ENCODE measurements around the gene AVEN. TPM values are rescaled to one million over a fixed set of nuclear protein-coding genes. Genes with fewer than 3 reads are reported as not detected.
"Not testable (repeated sequence)": the region's sequence is repeated elsewhere in the genome, so short reads cannot be mapped to it uniquely, and the experiment has no call there.

Gene AVEN
- polyA plus RNA-seq, 1 experiment, result 22.2 TPM

DNA sequence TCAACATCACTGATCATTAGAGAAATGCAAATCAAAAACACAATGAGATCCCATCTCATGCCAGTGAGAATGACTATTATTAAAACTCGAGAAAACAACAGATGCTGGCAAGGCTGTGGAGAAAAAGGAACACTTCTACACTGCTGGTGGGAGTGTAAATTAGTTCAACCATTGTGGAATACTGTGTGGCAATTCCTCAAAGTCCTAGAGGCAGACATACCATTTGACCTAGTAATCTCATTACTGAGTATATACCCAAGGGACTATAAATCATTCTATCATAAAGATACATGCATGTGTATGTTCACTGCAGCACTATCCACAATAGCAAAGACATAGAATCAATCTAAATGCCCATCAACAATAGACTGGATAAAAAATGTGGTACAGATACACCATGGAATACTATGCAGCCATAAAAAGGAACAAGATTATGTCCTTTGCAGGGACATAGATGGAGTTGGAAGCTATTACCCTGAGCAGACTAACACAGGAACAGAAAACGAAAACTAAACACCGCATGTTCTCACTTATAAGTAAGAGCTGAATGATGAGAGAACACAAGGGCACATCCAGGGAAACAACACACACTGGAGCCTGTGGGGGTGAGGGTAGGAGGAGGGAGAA lies 15.2 kb upstream of the AVEN start:
- Histone ChIP-seq H3K27ac (ENCODE audit: low read depth, low read length) (no peak overlapping the region), H3K9me3 (ENCODE audit: control insufficient read depth, insufficient read depth, low read length) (peaks cover 8% of the 10 kb centered on the region; the same call in 1 of the 2 replicates), H3K27me3 (ENCODE audit: control insufficient read depth, insufficient read depth, low read length) (no peaks in the 10 kb centered on the region), H3K4me3 (ENCODE audit: low read depth, low read length) (no peak overlapping the region)
- POLR2A ChIA-PET, result no interaction called here
- TF ChIP-seq, protein P1, sequence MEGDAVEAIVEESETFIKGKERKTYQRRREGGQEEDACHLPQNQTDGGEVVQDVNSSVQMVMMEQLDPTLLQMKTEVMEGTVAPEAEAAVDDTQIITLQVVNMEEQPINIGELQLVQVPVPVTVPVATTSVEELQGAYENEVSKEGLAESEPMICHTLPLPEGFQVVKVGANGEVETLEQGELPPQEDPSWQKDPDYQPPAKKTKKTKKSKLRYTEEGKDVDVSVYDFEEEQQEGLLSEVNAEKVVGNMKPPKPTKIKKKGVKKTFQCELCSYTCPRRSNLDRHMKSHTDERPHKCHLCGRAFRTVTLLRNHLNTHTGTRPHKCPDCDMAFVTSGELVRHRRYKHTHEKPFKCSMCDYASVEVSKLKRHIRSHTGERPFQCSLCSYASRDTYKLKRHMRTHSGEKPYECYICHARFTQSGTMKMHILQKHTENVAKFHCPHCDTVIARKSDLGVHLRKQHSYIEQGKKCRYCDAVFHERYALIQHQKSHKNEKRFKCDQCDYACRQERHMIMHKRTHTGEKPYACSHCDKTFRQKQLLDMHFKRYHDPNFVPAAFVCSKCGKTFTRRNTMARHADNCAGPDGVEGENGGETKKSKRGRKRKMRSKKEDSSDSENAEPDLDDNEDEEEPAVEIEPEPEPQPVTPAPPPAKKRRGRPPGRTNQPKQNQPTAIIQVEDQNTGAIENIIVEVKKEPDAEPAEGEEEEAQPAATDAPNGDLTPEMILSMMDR (IDR thresholded peaks at IDR 0.05; ENCODE audit: low read depth, low read length), result no peak
- CTCF ChIA-PET, result no interaction called here
- DNase-seq (ENCODE audit: low read depth, low spot score), result no peak

DNA sequence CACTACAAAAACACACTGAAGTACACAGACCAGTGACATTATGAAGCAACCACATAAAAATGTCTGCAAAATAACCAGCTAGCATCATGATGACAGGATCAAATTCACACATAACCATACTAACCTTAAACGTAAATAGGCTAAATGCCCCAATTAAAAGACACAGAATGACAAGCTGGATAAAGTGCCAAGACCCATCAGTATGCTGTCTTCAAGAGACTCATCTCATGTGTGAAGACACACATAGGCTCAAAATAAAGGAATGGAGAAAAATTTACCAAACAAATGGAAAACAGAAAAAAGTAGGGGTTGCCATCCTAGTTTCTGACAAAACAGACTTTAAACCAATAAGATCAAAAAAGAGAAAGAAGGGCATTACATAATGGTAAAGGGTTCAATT lies 11.4 kb upstream of the AVEN start:
- H3K9me3 ChIP-seq (ENCODE audit: control insufficient read depth, insufficient read depth, low read length); DNase-seq (ENCODE audit: low read depth, low spot score); H3K27ac ChIP-seq (ENCODE audit: low read depth, low read length); H3K4me3 ChIP-seq (ENCODE audit: low read depth, low read length); H3K27me3 ChIP-seq (ENCODE audit: control insufficient read depth, insufficient read depth, low read length); CTCF ChIA-PET; POLR2A ChIA-PET: not testable (repeated sequence)

DNA sequence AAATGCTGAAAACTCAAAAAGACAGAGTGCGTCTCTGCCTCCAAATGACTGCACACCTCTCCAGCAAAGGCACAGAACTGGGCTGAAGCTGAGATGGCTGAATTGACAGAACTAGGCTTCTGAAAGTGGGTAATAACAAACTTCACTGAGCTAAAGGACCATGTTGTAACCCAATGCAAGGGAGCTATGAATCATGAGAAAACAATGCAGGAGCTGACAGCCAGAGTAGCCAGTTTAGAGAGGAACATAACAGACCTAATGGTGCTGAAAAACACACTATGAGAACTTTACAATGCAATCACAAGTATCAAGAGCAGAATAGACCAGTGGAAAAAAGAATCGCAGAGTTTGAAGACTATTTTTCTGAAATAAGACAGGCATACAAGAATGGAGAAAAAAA lies 10.1 kb upstream of the AVEN start:
- CTCF ChIA-PET, result interaction anchor here (0.6 to 0.8 kb wide), 2 partner anchors 13 to 24 kb away, joined by 3 to 5 read pairs; no protein-coding TSS in a partner anchor
- POLR2A ChIA-PET, result interaction anchor here (1.2 kb wide), 1 partner anchor 10 kb away, joined by 7 read pairs; the partner anchor contains the start of gene AVEN
- DNase-seq (ENCODE audit: low read depth, low spot score), result peak; percentile 53
- Histone ChIP-seq H3K4me3 (ENCODE audit: low read depth, low read length) (no peak overlapping the region), H3K27ac (ENCODE audit: low read depth, low read length) (peak overlapping the region; percentile 3), H3K27me3 (ENCODE audit: control insufficient read depth, insufficient read depth, low read length) (no peaks in the 10 kb centered on the region), H3K9me3 (ENCODE audit: control insufficient read depth, insufficient read depth, low read length) (peaks cover 8% of the 10 kb centered on the region; the same call in 1 of the 2 replicates)
- TF ChIP-seq, protein P1 (IDR thresholded peaks at IDR 0.05; ENCODE audit: low read depth, low read length), result no peak

DNA sequence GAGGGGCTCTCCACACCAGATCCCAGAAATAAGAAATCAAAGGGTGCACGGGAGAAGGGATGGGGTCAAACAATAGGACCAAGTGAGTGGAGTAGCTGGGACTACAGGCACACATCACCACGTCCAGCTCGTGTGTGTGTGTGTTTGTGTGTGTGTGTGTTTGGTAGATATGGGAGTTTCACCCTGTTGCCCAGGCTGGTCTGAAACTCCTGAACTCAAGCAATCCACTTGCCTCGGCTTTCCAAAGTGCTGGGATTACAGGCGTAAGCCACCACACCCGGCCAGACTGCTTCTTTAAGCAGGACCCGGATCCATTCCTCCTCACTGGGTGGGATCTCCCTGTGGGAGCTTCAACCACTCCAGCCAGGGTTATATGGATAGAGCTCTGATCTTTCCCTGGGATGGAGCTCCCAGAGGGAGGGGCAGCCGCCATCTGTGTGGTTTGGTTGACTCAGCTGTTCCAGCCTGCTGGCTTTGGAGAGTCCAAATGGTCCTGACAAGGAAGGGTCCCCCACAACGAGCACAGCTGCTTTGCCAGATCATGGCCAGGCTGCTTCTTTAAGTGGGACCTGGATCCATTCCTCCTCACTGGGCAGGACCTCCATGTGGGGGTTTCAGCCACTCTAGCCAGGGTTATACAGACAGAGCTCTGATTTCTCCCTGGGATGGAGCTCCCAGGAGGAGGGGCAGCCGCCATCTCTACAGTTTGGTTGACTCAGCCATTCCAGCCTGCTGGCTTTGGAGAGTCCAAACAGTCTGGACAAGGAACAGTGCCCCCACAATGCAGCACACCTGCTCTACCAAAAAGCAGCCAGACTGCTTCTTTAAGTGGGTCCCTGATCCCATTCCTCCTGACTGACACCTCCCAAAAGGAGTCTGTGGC lies 9.1 kb upstream of the AVEN start:
- TF ChIP-seq, protein P1 (IDR thresholded peaks at IDR 0.05; ENCODE audit: low read depth, low read length), result no peak
- Histone ChIP-seq H3K4me3 (ENCODE audit: low read depth, low read length) (no peak overlapping the region), H3K27ac (ENCODE audit: low read depth, low read length) (peak overlapping the region; percentile 31), H3K9me3 (ENCODE audit: control insufficient read depth, insufficient read depth, low read length) (peaks cover 8% of the 10 kb centered on the region; the same call in 1 of the 2 replicates), H3K27me3 (ENCODE audit: control insufficient read depth, insufficient read depth, low read length) (no peaks in the 10 kb centered on the region)
- ChIA-PET POLR2A (interaction anchor here (1.2 to 1.5 kb wide), 2 partner anchors 8 to 9 kb away, joined by 3 to 7 read pairs; partner anchors contain the start of gene AVEN), CTCF (interaction anchor here (0.5 to 1.6 kb wide), 3 partner anchors 21 to 54 kb away, joined by 3 read pairs; no protein-coding TSS in a partner anchor)
- no peak for DNase-seq (ENCODE audit: low read depth, low spot score)

DNA sequence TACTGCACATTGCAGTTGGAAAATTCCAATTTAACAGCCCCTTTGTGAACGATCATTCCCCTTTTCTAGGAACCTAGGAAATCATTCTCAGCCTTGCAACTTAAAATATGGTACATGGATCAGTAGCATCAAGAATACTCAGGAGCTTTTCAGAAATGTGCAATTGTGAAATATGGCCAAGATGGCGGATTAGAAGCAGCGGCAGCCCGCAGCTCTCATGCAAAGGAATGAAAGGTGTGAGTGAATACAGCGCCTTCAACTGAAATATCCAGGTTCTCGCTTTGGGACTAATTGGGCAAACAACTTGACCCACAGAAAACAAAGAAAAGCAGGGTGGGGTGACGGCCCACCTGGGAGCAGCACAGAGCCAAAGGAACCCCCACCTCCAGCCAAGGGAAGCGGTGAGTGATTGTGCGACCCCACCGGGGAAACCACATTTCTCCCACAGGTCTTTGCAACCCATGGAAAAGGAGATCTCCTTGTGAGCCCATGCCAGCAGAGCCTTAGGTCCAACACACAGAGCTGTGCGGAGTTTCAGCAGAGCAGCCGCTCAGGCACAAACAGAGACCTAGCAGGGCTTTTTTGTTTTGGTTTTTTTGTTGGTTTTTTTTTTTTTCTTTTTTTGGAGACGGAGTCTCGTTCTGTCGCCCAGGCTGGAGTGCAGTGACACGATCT lies 7.6 kb upstream of the AVEN start:
- DNase-seq (ENCODE audit: low read depth, low spot score), result no peak
- no peaks in the 10 kb centered on the region for H3K27me3 ChIP-seq (ENCODE audit: control insufficient read depth, insufficient read depth, low read length)
- no peak overlapping the region for H3K27ac ChIP-seq (ENCODE audit: low read depth, low read length)
- TF ChIP-seq, protein P1 (IDR thresholded peaks at IDR 0.05; ENCODE audit: low read depth, low read length), result no peak
- ChIA-PET CTCF (interaction anchor here (1.6 kb wide), 1 partner anchor 52 kb away, joined by 3 read pairs; no protein-coding TSS in a partner anchor), POLR2A (no interaction called here)
- no peak overlapping the region for H3K4me3 ChIP-seq (ENCODE audit: low read depth, low read length)
- H3K9me3 ChIP-seq (ENCODE audit: control insufficient read depth, insufficient read depth, low read length), result peaks cover 8% of the 10 kb centered on the region; the same call in 1 of the 2 replicates
